Ishikawa (cell line): ENCODE results near the gene ZBTB5.

Experiments used
- RAD21 ChIP-seq: IDR thresholded peaks from 2 replicates; pipeline ENCODE4 v1.6.1; 2012; ENCODE audit warnings: low read depth
- TAF1 ChIP-seq: IDR thresholded peaks from 2 replicates; pipeline ENCODE4 v1.6.1; 2012; ENCODE audit warnings: low read depth, mild to moderate bottlenecking
- TF ChIP-seq, protein P1 (sequence below): IDR thresholded peaks from 2 replicates; pipeline ENCODE4 v1.6.1; 2012; ENCODE audit warnings: low read depth, mild to moderate bottlenecking

DNA sequence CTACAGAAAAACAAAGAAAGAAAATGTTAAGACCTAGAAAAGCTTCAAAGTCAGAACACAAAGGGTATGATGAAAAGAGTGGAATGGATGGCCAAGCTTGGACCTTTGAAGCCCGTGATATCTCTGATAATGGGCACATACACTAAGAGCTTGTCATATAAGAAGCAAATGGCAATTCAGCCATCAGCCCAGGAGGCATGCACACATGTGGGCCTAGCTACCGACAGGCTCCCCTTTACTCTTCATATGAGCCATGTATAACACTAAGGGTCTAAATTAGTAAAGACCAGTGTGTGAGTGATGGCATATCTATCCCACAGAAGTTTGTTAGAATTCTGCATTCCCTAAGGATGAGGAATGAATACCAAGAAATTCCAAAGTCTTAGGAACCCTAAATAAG, 22.7 kb downstream of the ZBTB5 start:
- TF ChIP-seq, protein P1, sequence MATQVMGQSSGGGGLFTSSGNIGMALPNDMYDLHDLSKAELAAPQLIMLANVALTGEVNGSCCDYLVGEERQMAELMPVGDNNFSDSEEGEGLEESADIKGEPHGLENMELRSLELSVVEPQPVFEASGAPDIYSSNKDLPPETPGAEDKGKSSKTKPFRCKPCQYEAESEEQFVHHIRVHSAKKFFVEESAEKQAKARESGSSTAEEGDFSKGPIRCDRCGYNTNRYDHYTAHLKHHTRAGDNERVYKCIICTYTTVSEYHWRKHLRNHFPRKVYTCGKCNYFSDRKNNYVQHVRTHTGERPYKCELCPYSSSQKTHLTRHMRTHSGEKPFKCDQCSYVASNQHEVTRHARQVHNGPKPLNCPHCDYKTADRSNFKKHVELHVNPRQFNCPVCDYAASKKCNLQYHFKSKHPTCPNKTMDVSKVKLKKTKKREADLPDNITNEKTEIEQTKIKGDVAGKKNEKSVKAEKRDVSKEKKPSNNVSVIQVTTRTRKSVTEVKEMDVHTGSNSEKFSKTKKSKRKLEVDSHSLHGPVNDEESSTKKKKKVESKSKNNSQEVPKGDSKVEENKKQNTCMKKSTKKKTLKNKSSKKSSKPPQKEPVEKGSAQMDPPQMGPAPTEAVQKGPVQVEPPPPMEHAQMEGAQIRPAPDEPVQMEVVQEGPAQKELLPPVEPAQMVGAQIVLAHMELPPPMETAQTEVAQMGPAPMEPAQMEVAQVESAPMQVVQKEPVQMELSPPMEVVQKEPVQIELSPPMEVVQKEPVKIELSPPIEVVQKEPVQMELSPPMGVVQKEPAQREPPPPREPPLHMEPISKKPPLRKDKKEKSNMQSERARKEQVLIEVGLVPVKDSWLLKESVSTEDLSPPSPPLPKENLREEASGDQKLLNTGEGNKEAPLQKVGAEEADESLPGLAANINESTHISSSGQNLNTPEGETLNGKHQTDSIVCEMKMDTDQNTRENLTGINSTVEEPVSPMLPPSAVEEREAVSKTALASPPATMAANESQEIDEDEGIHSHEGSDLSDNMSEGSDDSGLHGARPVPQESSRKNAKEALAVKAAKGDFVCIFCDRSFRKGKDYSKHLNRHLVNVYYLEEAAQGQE = no peak
- TF ChIP-seq RAD21 = no peak
- TF ChIP-seq TAF1 = no peak
